HCT116 (cell line): ENCODE results near the gene CRELD2. TPM values are rescaled to one million over a fixed set of nuclear protein-coding genes. Genes with fewer than 3 reads are reported as not detected.

Source experiments
- ATAC-seq: fragments of 200-7000 bp; cut with Tn5 transposase; 2 replicates; pipeline ENCODE4 v1.9.1; 2020; ENCODE audit warnings: mild to moderate bottlenecking, moderate library complexity
- BruUV-seq: library from RNA; stranded (reverse); fragments of 400-500 nt; replicated peaks from 2 replicates; lab custom pipeline; 2021; lab: Mats Ljungman, UMichigan
- CTCF ChIA-PET: fragments of 300-600 bp; sonication (Branson Sonifier 250); formaldehyde crosslinking; loops from one replicate; lab custom pipeline; 2021; ENCODE audit warnings: antibody characterized with exemption; lab: Charles Lee
- POLR2A ChIA-PET: fragments of 300-600, 350-600 bp; sonication (Branson Sonifier 250); formaldehyde crosslinking; loops from one replicate; lab custom pipeline; 2021; ENCODE audit warnings: antibody characterized with exemption; lab: Charles Lee
- RAD21 ChIA-PET, 2 experiments: fragments of 300-600 bp; sonication (Branson Sonifier 250); formaldehyde crosslinking; loops; one replicate each; lab custom pipeline; 2023; ENCODE audit warnings: low total read pairs in 2 of 2; ENCODE audit not compliant: uncharacterized antibody in 2 of 2, unreplicated experiment in 2 of 2, low non-redundant PET in 1 of 2; lab: Charles Lee
- DNase-seq: peaks from one replicate; pipeline ENCODE4 v3.0.0-alpha.2; 2010; ENCODE audit warnings: low read depth, low spot score
- H2AFZ ChIP-seq: fragments of 200-600 bp; shearing (Covaris generic), sonication (generic); 2 replicates; pipeline ENCODE4 v1.6.1; 2017; ENCODE audit warnings: low read depth, mixed run types, mixed read lengths, antibody characterized with exemption, low read length; ENCODE audit not compliant: poor library complexity, severe bottlenecking
- H3K27ac ChIP-seq: 2 replicates; pipeline ENCODE4 v1.5.1; 2012; ENCODE audit warnings: low read depth, low read length
- H3K27me3 ChIP-seq: fragments of 200-600 bp; sonication (generic); 2 replicates; pipeline ENCODE4 v1.6.1; 2016; ENCODE audit warnings: mixed run types, low read length, mixed read lengths; ENCODE audit not compliant: insufficient read depth
- H3K36me3 ChIP-seq, 2 experiments: fragments of 200-500 bp in 1 of 2; fragments of 200-600 bp in 1 of 2; sonication (Bioruptor generic) in 1 of 2; sonication (generic) in 1 of 2; 2 replicates each; pipeline versions ENCODE4 v1.5.1 to v1.6.1; 2014 to 2016; ENCODE audit warnings: low read length in 2 of 2, inconsistent platforms in 1 of 2, mixed read lengths in 1 of 2, mixed run types in 1 of 2; ENCODE audit not compliant: insufficient read depth in 2 of 2, control insufficient read depth in 1 of 2
- H3K4me1 ChIP-seq, 2 experiments: fragments of 200-600 bp in 1 of 2; sonication (generic) in 1 of 2; 2 replicates each; pipeline versions ENCODE4 v1.5.1 to v1.6.1; 2012 to 2017; ENCODE audit warnings: low read length in 2 of 2, inconsistent platforms in 1 of 2, mild to moderate bottlenecking in 1 of 2, mixed read lengths in 1 of 2, mixed run types in 1 of 2, moderate library complexity in 1 of 2; ENCODE audit not compliant: insufficient read depth in 2 of 2, control insufficient read depth in 1 of 2
- H3K4me2 ChIP-seq: fragments of 200-600 bp; sonication (generic); 2 replicates; pipeline ENCODE4 v1.6.1; 2017; ENCODE audit warnings: mixed run types, low read length, mixed read lengths
- H3K4me3 ChIP-seq, 2 experiments: fragments of 200-600 bp in 1 of 2; sonication (generic) in 1 of 2; replicated peaks in 1 of 2; 2 replicates each; pipeline ENCODE4 v1.5.1; 2011 to 2016; ENCODE audit warnings: low read length in 2 of 2, control low read depth in 1 of 2, low read depth in 1 of 2, mild to moderate bottlenecking in 1 of 2, mixed read lengths in 1 of 2, mixed run types in 1 of 2
- H3K79me2 ChIP-seq: fragments of 200-600 bp; sonication (generic); 2 replicates; pipeline ENCODE4 v1.6.1; 2017; ENCODE audit warnings: mild to moderate bottlenecking, mixed run types, low read length, moderate library complexity, mixed read lengths; ENCODE audit not compliant: insufficient read depth
- H3K9ac ChIP-seq: fragments of 200-600 bp; sonication (generic); 2 replicates; pipeline ENCODE4 v1.6.1; 2016; ENCODE audit warnings: low read length, mixed read lengths
- H3K9me2 ChIP-seq: fragments of 200-600 bp; sonication (generic), shearing (Covaris generic); 2 replicates; pipeline ENCODE4 v1.6.1; 2017; ENCODE audit warnings: mixed run types, mild to moderate bottlenecking, moderate library complexity; ENCODE audit not compliant: insufficient read depth
- H3K9me3 ChIP-seq, 2 experiments: fragments of 200-500 bp in 1 of 2; fragments of 200-600 bp in 1 of 2; sonication (Bioruptor generic) in 1 of 2; sonication (generic) in 1 of 2; 2 replicates each; pipeline ENCODE4 v1.6.1; 2014 to 2017; ENCODE audit warnings: low read length in 2 of 2, mixed read lengths in 2 of 2, inconsistent platforms in 1 of 2, low read depth in 1 of 2, mild to moderate bottlenecking in 1 of 2, mixed run types in 1 of 2, moderate library complexity in 1 of 2; ENCODE audit not compliant: control insufficient read depth in 1 of 2, insufficient read depth in 1 of 2
- H4K20me1 ChIP-seq: fragments of 200-600 bp; sonication (generic), shearing (Covaris generic); 2 replicates; pipeline ENCODE4 v1.6.1; 2017; ENCODE audit warnings: mixed run types, mild to moderate bottlenecking, moderate library complexity; ENCODE audit not compliant: insufficient read depth
- CTCF ChIP-seq, 3 experiments: fragments of 200-600 bp in 1 of 3; sonication (generic) in 1 of 3; IDR thresholded peaks in 2 of 3; conservative IDR thresholded peaks in 1 of 3; 2 replicates each; pipeline ENCODE4 v1.5.1; 2012 to 2017; ENCODE audit warnings: low read depth in 2 of 3, low read length in 2 of 3, antibody characterized with exemption in 1 of 3, borderline replicate concordance in 1 of 3, control low read depth in 1 of 3, mild to moderate bottlenecking in 1 of 3, mixed read lengths in 1 of 3, mixed run types in 1 of 3, moderate library complexity in 1 of 3; ENCODE audit not compliant: insufficient read depth in 1 of 3
- FOSL1 ChIP-seq: IDR thresholded peaks from 2 replicates; pipeline ENCODE4 v1.6.1; 2012; ENCODE audit warnings: low read depth
- JUND ChIP-seq: IDR thresholded peaks from 2 replicates; pipeline ENCODE4 v1.6.1; 2012
- MAX ChIP-seq: IDR thresholded peaks from 2 replicates; pipeline ENCODE4 v1.6.1; 2012
- SIN3A ChIP-seq: IDR thresholded peaks from 2 replicates; pipeline ENCODE4 v1.6.1; 2012; ENCODE audit warnings: low read depth
- TCF7L2 ChIP-seq: IDR thresholded peaks from 2 replicates; pipeline ENCODE4 v1.7.0; 2011; ENCODE audit warnings: borderline replicate concordance, inconsistent platforms; ENCODE audit not compliant: insufficient read depth, insufficient read length; ENCODE audit errors: extremely low read depth
- YY1 ChIP-seq: IDR thresholded peaks from 2 replicates; pipeline ENCODE4 v1.6.1; 2011; ENCODE audit warnings: low read length, low read depth, moderate library complexity, mild to moderate bottlenecking; ENCODE audit not compliant: insufficient replicate concordance; ENCODE audit errors: extremely low read depth
- ZBTB33 ChIP-seq: IDR thresholded peaks from 2 replicates; pipeline ENCODE4 v1.6.1; 2011; ENCODE audit warnings: mild to moderate bottlenecking, low read length, moderate library complexity; ENCODE audit not compliant: insufficient replicate concordance; ENCODE audit errors: extremely low read depth
- ZNF274 ChIP-seq: fragments of 200-500 bp; sonication (Bioruptor generic); IDR thresholded peaks from 2 replicates; pipeline ENCODE4 v1.6.1; 2014; ENCODE audit warnings: mild to moderate bottlenecking, low read depth, low read length, inconsistent platforms
- intact Hi-C: fragments of 100-400 bp; cut with micrococcal nuclease; formaldehyde crosslinking; loops from 2 replicates; pipeline ENCODE4 v1.10.0; 2022
- total RNA-seq: library from RNA; stranded (reverse); gene quantifications from one replicate; pipeline ENCODE4 v1.2.1, GENCODE V29; 2021; ENCODE audit not compliant: unreplicated experiment

CRELD2 gene
- total RNA-seq, 1 experiment from 2014 or later: 45.8 TPM

GRCh38 chr22:49966041-49966773 is 47.8 kb downstream of the CRELD2 start (continued):
- TF ChIP-seq TCF7L2 (no peak), YY1 (no peak), ZNF274 (no peak), ZBTB33 (no peak)

DNA sequence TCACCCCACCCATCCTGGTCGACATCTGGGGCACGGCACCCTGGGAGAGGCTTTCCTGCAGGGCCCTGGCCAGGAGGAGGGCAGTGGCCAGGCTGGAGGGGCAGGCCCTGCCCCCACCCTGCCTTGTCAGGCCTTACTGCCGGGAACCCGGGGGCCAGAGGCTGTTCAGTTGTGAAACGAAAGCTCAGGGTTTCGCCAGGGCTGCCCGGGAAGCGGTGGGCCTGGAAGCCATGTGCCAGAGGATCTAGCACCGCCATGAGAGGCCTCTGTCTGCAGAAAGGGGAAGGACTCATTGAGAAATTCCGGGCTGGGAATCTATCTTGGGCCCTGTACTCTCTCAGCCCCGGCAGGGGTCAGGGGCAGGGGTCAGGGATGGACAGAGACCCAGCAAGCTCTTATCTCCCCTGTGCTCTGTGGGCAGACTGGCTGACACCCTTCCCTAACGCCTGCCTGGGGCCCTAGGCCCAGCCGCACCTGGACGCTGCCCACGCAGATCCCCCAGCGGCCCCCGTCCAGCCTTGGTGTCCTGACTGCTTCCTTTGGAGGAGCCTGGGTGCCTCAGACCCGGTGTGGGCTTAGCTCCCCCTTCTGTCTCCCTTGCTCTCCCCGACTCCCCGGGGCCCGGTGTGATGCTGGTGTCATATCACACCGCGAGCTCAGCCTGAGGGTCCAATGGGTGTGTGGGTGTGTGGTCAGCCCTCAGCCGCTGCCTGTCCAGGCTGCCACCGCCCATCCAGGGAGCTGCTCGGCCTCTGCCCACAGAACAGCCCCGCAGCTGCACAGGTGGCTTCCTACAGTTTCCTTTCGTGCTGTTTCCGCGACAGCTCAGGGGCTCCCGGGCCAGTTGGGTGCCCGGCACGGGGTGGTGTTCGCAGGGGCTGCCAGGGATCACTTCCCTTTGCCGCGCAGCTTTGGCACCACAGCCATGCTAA is 48.6 kb downstream of the CRELD2 start:
- H3K79me2 ChIP-seq: peaks cover 34% of the 10 kb centered on the region
- H3K9me2 ChIP-seq: no peaks in the 10 kb centered on the region
- no TSS peak for BruUV-seq
- peaks cover 18 to 27% of the 10 kb centered on the region in 2 experiments; a peak in 3 of 4 replicates for H3K36me3 ChIP-seq
- CTCF ChIA-PET: interaction anchor here (1.8 kb wide), 1 partner anchor 36 kb away, joined by 5 read pairs; no protein-coding TSS in a partner anchor
- intact Hi-C loops: no loop called here
- H3K27ac ChIP-seq: peak overlapping the region; percentile 48
- POLR2A ChIA-PET: interaction anchor here (0.6 kb wide), 2 partner anchors 32 to 34 kb away, joined by 3 to 4 read pairs; no protein-coding TSS in a partner anchor
- peaks cover 41 to 83% of the 10 kb centered on the region in 2 experiments for H3K4me1 ChIP-seq
- H4K20me1 ChIP-seq: peaks cover 16% of the 10 kb centered on the region; the same call in 1 of the 2 replicates
- no peaks in the 10 kb centered on the region for H3K27me3 ChIP-seq
- no peaks in the 10 kb centered on the region for H3K9me3 ChIP-seq
- no peak for TF ChIP-seq ZBTB33
- no peak for TF ChIP-seq SIN3A
- no peak for TF ChIP-seq FOSL1
- no peak for TF ChIP-seq YY1
- TF ChIP-seq ZNF274: no peak
- TF ChIP-seq JUND: no peak
- no peak for TF ChIP-seq CTCF (IDR thresholded peaks at IDR 0.05 in 2 of 3, conservative IDR thresholded peaks at IDR 0.05 in 1 of 3; ENCODE audit: borderline replicate concordance in 1 of 3, insufficient read depth in 1 of 3, low read depth in 2 of 3, low read length in 2 of 3)
- no peak for TF ChIP-seq MAX
- H2AFZ ChIP-seq: no peak overlapping the region
- H3K4me2 ChIP-seq: no peak overlapping the region
- RAD21 ChIA-PET: no interaction called here
- DNase-seq (no peak), ATAC-seq (no peak)
- H3K9ac ChIP-seq: no peak overlapping the region
- H3K4me3 ChIP-seq: no peak overlapping the region
